HG03571 (cell line): ENCODE measurements around the gene KIAA0040.

Experiments used
- ATAC-seq: cut with Tn5 transposase; IDR thresholded peaks from one replicate; pipeline ENCODE4 v1.9.1; 2021; ENCODE audit not compliant: unreplicated experiment

KIAA0040 gene

GRCh38 chr1:175203570-175204068, 11.0 kb upstream of the KIAA0040 start:
- no peak for ATAC-seq

GRCh38 chr1:175200678-175201521, 8.3 kb upstream of the KIAA0040 start:
- no peak for ATAC-seq

GRCh38 chr1:175198332-175198731, 5.8 kb upstream of the KIAA0040 start:
- no peak for ATAC-seq

GRCh38 chr1:175197531-175197930, 5.0 kb upstream of the KIAA0040 start:
- no peak for ATAC-seq

- no peak for ATAC-seq
These were observed 3.2 kb upstream of the KIAA0040 start for GRCh38 chr1:175195798-175196197.

GRCh38 chr1:175195281-175195680, 2.7 kb upstream of the KIAA0040 start:
- ATAC-seq, result no peak

- no peak for ATAC-seq
These were observed 943 bp upstream of the KIAA0040 start for GRCh38 chr1:175193527-175193910.

GRCh38 chr1:175192111-175192629, 406 bp downstream of the KIAA0040 start:
- no peak for ATAC-seq

GRCh38 chr1:175191659-175192058, 917 bp downstream of the KIAA0040 start:
- ATAC-seq, result peak; percentile 32

GRCh38 chr1:175188936-175189335, 3.6 kb downstream of the KIAA0040 start:
- peak; percentile 63 for ATAC-seq

- ATAC-seq, result no peak
These were observed 6.0 kb downstream of the KIAA0040 start for GRCh38 chr1:175186433-175187160.

GRCh38 chr1:175185903-175186302, 6.7 kb downstream of the KIAA0040 start:
- no peak for ATAC-seq

GRCh38 chr1:175183586-175183985, 9.0 kb downstream of the KIAA0040 start:
- no peak for ATAC-seq

GRCh38 chr1:175182201-175182746, 10.3 kb downstream of the KIAA0040 start:
- no peak for ATAC-seq

- no peak for ATAC-seq
These were observed 12.6 kb downstream of the KIAA0040 start for GRCh38 chr1:175179837-175180590.

- no peak for ATAC-seq
These were observed 14.1 kb downstream of the KIAA0040 start for GRCh38 chr1:175178456-175178855.

GRCh38 chr1:175178056-175178455, 14.5 kb downstream of the KIAA0040 start:
- no peak for ATAC-seq

GRCh38 chr1:175176246-175176645, 16.3 kb downstream of the KIAA0040 start:
- no peak for ATAC-seq

GRCh38 chr1:175174309-175175102, 18.1 kb downstream of the KIAA0040 start:
- ATAC-seq, result no peak

GRCh38 chr1:175173531-175173930, 19.0 kb downstream of the KIAA0040 start:
- ATAC-seq, result no peak
